Neural cell (in vitro differentiated cells): ENCODE data around the gene CFDP1. TPM values are rescaled to one million over a fixed set of nuclear protein-coding genes. Genes with fewer than 3 reads are reported as not detected.

ENCODE experiments used
- H2AFZ ChIP-seq: fragments of 200-600, 300-800 bp; sonication (generic), shearing (Covaris generic); 2 replicates; pipeline ENCODE4 v1.6.0; 2014; ENCODE audit warnings: low read depth, mild to moderate bottlenecking, antibody characterized with exemption, low read length, moderate library complexity
- H3F3A ChIP-seq: fragments of 200-600 bp; shearing (Covaris generic); 2 replicates; pipeline ENCODE4 v1.6.1; 2016; ENCODE audit warnings: mild to moderate bottlenecking, moderate library complexity, mixed read lengths, antibody characterized with exemption, low read length; ENCODE audit not compliant: insufficient read depth, poor library complexity, severe bottlenecking
- H3K27ac ChIP-seq: fragments of 200-600, 300-800 bp; sonication (generic), shearing (Covaris generic); 2 replicates; pipeline ENCODE4 v1.5.1; 2014; ENCODE audit warnings: mild to moderate bottlenecking, low read length, moderate library complexity
- H3K27me3 ChIP-seq: fragments of 300-800, 200-600 bp; sonication (generic), shearing (Covaris generic); 2 replicates; pipeline ENCODE4 v1.6.0; 2014; ENCODE audit warnings: mild to moderate bottlenecking, low read depth, low read length, moderate library complexity; ENCODE audit not compliant: insufficient read depth
- H3K36me3 ChIP-seq: fragments of 300-800, 200-600 bp; sonication (generic), shearing (Covaris generic); 2 replicates; pipeline ENCODE4 v1.5.1; 2014; ENCODE audit warnings: mild to moderate bottlenecking, antibody characterized with exemption, low read length, moderate library complexity; ENCODE audit not compliant: insufficient read depth
- H3K4me2 ChIP-seq: fragments of 300-800, 200-600 bp; sonication (generic), shearing (Covaris generic); 2 replicates; pipeline ENCODE4 v1.6.0; 2014; ENCODE audit warnings: mild to moderate bottlenecking, low read length
- H3K4me3 ChIP-seq: fragments of 300-800, 200-600 bp; sonication (generic), shearing (Covaris generic); 2 replicates; pipeline ENCODE4 v1.5.1; 2014; ENCODE audit warnings: mild to moderate bottlenecking, low read length, moderate library complexity
- H3K79me2 ChIP-seq: fragments of 200-600 bp; shearing (Covaris generic); replicated peaks from 2 replicates; pipeline ENCODE4 v1.6.0; 2014; ENCODE audit warnings: mild to moderate bottlenecking, low read length, moderate library complexity; ENCODE audit not compliant: insufficient read depth
- H3K9ac ChIP-seq: fragments of 300-800, 200-600 bp; sonication (generic), shearing (Covaris generic); 2 replicates; pipeline ENCODE4 v1.6.1; 2016; ENCODE audit warnings: mild to moderate bottlenecking, low read length, mixed read lengths
- H3K9me2 ChIP-seq: fragments of 200-600 bp; shearing (Covaris generic); 2 replicates; pipeline ENCODE4 v1.6.1; 2016; ENCODE audit warnings: mild to moderate bottlenecking, low read length, mixed read lengths; ENCODE audit not compliant: insufficient read depth
- H3K9me3 ChIP-seq: fragments of 200-600, 300-800 bp; sonication (generic), shearing (Covaris generic); 2 replicates; pipeline ENCODE4 v1.6.1; 2016; ENCODE audit warnings: mild to moderate bottlenecking, mixed run types, low read length, moderate library complexity, mixed read lengths
- H4K20me1 ChIP-seq: fragments of 200-600 bp; shearing (Covaris generic); 2 replicates; pipeline ENCODE4 v1.6.1; 2016; ENCODE audit warnings: mild to moderate bottlenecking, mixed run types; ENCODE audit not compliant: insufficient read depth
- CTCF ChIP-seq: fragments of 450-650 bp; IDR thresholded peaks from 2 replicates; pipeline ENCODE4 v1.5.1; 2014; ENCODE audit warnings: antibody characterized with exemption, mild to moderate bottlenecking, moderate library complexity; ENCODE audit not compliant: poor library complexity, severe bottlenecking
- EP300 ChIP-seq: fragments of 450-650 bp; conservative IDR thresholded peaks from 2 replicates; pipeline ENCODE4 v1.6.1; 2014; ENCODE audit warnings: antibody characterized with exemption, mild to moderate bottlenecking, moderate library complexity; ENCODE audit not compliant: poor library complexity, severe bottlenecking
- EZH2 ChIP-seq: fragments of 200-600, 300-800 bp; shearing (Covaris generic), sonication (generic); IDR thresholded peaks from 2 replicates; pipeline ENCODE4 v1.6.1; 2014; ENCODE audit warnings: antibody characterized with exemption, low read length, borderline replicate concordance, mild to moderate bottlenecking; ENCODE audit not compliant: insufficient read depth, poor library complexity, severe bottlenecking
- MXI1 ChIP-seq: fragments of 450-650 bp; conservative IDR thresholded peaks from 2 replicates; pipeline ENCODE4 v1.6.1; 2014; ENCODE audit warnings: antibody characterized with exemption, mild to moderate bottlenecking; ENCODE audit not compliant: poor library complexity, severe bottlenecking
- POLR2AphosphoS5 ChIP-seq: IDR thresholded peaks from 2 replicates; pipeline ENCODE4 v1.6.1; 2012
- RAD21 ChIP-seq: fragments of 450-650 bp; conservative IDR thresholded peaks from 2 replicates; pipeline ENCODE4 v1.6.1; 2014; ENCODE audit warnings: antibody characterized with exemption, mild to moderate bottlenecking, moderate library complexity
- REST ChIP-seq: IDR thresholded peaks from 2 replicates; pipeline ENCODE4 v1.6.1; 2012; ENCODE audit warnings: borderline replicate concordance
- SMC3 ChIP-seq: fragments of 450-650 bp; conservative IDR thresholded peaks from 2 replicates; pipeline ENCODE4 v1.6.1; 2014; ENCODE audit warnings: antibody characterized with exemption, mild to moderate bottlenecking, moderate library complexity; ENCODE audit not compliant: poor library complexity
- TAF1 ChIP-seq: IDR thresholded peaks from 2 replicates; pipeline ENCODE4 v1.6.1; 2012; ENCODE audit warnings: low read depth
- polyA plus RNA-seq: library from polyadenylated mRNA; depleted of rRNA; stranded (reverse); fragments of >200 nt; gene quantifications from 2 replicates; pipeline ENCODE4 v1.2.3, GENCODE V29; 2014

The CFDP1 gene
- polyA plus RNA-seq, 1 donor from 2014 or later = 201 TPM

- no peaks in the 10 kb centered on the region for H3K36me3 ChIP-seq
- H3F3A ChIP-seq = no peaks in the 10 kb centered on the region
- H3K27ac ChIP-seq = no peak overlapping the region
- no peaks in the 10 kb centered on the region for H3K9me2 ChIP-seq
- H3K79me2 ChIP-seq = peaks cover 54% of the 10 kb centered on the region
- peak overlapping the region; percentile 78 for H3K4me2 ChIP-seq
- peak overlapping the region; percentile 95 for H3K4me3 ChIP-seq
- no peaks in the 10 kb centered on the region for H3K27me3 ChIP-seq
- H4K20me1 ChIP-seq = no peaks in the 10 kb centered on the region
- TF ChIP-seq CTCF (no peak), POLR2AphosphoS5 (no peak), SMC3 (no peak), MXI1 (no peak), RAD21 (no peak), EP300 (no peak), TAF1 (no peak), EZH2 (no peak), REST (no peak)
- no peaks in the 10 kb centered on the region for H3K9me3 ChIP-seq
- peak overlapping the region; percentile 94 for H3K9ac ChIP-seq
- no peak overlapping the region for H2AFZ ChIP-seq
Measured at GRCh38 chr16:75264457-75264998, 168.8 kb downstream of the CFDP1 start.

GRCh38 chr16:75263963-75264445 lies 169.3 kb downstream of the CFDP1 start:
- Histone ChIP-seq H3K27ac (no peak overlapping the region), H3K4me3 (peak overlapping the region; percentile 95), H3K27me3 (no peaks in the 10 kb centered on the region), H3K9ac (peak overlapping the region; percentile 94), H2AFZ (no peak overlapping the region), H3K9me3 (no peaks in the 10 kb centered on the region), H3K79me2 (peaks cover 58% of the 10 kb centered on the region), H3K36me3 (no peaks in the 10 kb centered on the region), H3K4me2 (peak overlapping the region; percentile 78), H3K9me2 (no peaks in the 10 kb centered on the region), H4K20me1 (no peaks in the 10 kb centered on the region), H3F3A (no peaks in the 10 kb centered on the region)
- TF ChIP-seq TAF1 (no peak), CTCF (no peak), REST (no peak), RAD21 (no peak)
